Fibroblast of skin of right biceps (primary cell): ENCODE results near the gene ANKRD44.
"Not testable (repeated sequence)": the region's sequence is repeated elsewhere in the genome, so short reads cannot be mapped to it uniquely, and the experiment has no call there.

ENCODE experiments used
- DNase-seq: peaks from one replicate; pipeline ENCODE4 v3.0.0-alpha.2; 2013

The ANKRD44 gene

GRCh38 chr2:197256547-197257170, 53.9 kb downstream of the ANKRD44 start:
- DNase-seq = no peak

- DNase-seq = no peak
These were observed 54.6 kb downstream of the ANKRD44 start for GRCh38 chr2:197256021-197256420.

GRCh38 chr2:197255543-197255942, 55.0 kb downstream of the ANKRD44 start:
- peak; percentile 75 for DNase-seq

- DNase-seq = peak; percentile 31
These were observed 55.6 kb downstream of the ANKRD44 start for GRCh38 chr2:197254776-197255530.

DNA sequence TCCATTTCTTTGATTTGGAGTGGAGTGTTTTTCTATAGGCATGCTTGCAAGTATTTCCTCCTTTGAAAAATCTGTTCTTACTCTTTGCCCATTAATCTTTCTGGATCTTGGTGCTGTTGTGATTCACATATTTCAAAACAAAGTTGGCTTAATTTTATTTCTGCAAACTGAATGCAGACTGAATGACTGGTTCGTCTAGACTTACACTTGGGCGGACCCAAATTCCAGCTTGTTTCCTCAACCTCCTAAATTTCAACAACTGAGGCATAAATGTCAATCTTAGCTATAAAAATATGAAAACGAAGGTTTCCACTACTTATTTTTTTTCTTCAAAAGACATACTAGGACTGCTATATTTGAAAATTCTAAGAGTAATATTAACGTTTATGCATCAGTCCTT, 59.0 kb downstream of the ANKRD44 start:
- DNase-seq = peak; percentile 62

GRCh38 chr2:197251163-197251562, 59.4 kb downstream of the ANKRD44 start:
- DNase-seq = no peak

DNA sequence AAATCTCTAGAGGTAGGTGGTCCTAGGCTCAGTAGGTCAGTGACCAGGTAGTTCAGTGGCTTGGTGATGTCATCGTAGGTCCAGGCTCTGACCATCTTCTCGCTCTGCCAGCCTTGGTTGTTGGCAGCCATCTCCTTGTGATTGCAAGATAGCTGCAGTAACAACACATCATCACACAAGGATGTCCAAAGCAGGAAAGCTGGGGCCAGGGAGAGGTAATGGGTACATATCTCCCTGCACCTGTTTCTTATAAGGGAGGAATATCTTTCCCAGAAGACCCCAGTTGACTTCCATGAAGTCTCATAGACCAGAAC, 60.5 kb downstream of the ANKRD44 start:
- no peak for DNase-seq

- no peak for DNase-seq
These were observed 61.0 kb downstream of the ANKRD44 start for GRCh38 chr2:197249381-197250083.

GRCh38 chr2:197248623-197249022, 62.0 kb downstream of the ANKRD44 start:
- peak; percentile 72 for DNase-seq

DNA sequence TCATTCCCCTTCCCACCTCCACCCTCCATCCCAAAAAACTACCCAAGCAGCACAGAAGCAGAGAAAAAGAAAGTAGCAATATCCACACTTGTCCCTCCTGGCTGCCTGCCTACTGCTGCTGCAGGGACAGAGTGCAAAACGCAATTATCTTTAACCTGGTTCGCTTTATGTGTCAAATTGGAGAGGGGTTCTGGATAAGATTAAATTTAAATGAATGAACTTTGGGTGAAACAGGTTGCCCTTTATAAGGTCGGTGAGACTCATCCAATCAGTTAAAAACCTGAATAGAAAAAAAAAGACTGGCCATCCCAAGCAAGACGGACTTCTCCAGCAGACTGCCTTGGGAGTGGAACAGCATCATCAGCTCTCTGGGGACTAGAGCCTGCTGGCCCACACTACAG, 62.6 kb downstream of the ANKRD44 start:
- DNase-seq = no peak

DNA sequence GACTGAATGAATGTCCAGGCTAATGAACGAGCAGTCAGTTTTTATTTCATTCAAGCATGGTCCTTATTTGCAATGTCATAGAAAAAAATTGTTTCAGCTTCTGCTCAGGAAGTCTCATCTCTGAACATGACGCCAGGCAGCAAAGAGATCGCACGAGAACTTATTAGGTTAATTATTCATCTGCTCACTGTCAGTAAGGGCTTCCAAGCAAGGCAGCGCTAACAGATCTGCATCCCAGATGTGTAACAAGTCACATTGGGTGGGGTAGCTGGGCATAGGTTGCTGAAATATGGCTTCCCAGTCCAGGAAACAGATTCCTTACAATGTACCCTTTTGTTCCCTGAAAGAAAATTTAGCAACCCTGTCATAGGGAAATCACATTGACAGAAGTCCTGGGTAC, 63.5 kb downstream of the ANKRD44 start:
- peak; percentile 12 for DNase-seq

DNA sequence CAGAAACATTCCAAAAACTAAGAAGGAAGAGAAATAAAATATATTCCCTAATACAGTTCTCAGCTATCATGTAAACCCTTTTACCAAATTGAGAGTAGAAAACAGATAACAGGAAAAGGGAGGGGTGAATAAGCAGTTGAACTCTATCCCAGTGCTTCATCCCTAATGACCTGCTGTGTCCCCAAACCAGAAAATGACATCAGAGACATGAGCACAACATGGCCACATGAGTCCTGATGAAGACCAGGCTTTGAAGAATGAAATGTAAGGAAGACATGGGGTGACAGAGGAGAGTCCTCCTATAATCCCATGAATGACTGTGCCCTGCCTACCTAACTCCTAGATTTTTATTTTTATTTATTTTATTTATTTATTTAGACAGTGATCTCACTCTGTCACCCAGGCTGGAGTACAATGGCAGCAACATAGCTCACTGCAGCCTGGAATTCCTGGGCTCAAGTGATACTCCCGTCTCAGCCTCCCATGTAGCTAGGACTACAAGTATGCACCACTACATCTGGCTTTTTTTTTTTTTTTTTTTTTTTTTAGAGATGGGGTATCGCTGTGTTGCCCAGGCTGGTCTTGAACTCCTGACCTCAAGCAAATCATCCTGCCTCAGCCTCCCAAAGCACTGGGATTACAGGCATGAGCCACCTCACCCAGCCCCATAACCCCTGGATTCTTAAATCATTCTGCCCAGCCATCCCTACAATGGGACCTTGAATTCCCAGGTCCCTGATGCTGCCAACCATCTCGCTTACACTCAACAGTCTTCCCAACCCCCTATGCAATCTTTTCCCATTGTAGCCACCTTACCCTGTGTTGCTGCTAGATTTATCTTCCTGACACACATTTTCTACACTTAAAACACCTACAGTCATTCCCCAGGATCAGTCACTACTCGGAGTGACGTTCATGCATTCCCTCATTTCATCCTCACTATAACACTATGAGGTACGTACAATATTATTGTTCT, 64.5 kb downstream of the ANKRD44 start:
- DNase-seq = no peak

DNA sequence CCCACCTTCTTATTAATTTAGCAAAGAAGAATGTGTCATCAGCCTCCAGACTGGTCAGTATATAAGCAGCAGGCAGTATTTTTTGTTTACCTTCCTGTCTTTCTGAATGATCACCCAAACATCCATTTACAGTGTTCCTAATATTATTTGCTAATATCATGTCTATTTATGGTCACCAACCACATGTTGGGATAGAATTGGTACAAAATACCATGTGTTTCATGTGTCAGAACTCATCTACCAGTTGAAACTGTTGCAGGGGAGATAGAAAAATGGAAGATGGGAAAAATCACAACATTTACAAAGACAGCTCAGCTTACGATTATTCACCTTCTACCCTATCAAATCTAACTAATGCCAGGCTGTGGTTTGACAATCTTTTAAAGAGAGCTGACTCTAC, 66.2 kb downstream of the ANKRD44 start:
- no peak for DNase-seq

DNA sequence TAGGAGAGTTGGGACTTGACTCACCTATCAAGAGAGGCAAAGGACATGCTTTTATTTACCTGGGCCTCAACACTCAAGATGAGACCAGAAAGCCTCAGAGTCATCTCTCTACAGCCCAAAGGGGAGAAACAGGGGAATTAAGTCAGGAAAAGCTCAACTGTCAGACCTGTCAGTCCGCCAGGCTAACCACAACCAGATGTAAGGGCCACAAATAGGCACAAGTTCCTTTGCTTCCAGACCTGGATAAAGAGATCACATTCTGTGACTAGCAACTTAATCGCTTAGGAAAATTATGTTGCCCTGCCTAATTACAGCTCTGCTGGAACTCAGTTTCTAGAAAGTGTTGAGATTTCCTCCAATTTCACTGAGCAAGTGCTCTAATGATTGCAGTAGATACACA, 67.9 kb downstream of the ANKRD44 start:
- DNase-seq = no peak

- DNase-seq = no peak
These were observed 69.0 kb downstream of the ANKRD44 start for GRCh38 chr2:197241596-197241995.

DNA sequence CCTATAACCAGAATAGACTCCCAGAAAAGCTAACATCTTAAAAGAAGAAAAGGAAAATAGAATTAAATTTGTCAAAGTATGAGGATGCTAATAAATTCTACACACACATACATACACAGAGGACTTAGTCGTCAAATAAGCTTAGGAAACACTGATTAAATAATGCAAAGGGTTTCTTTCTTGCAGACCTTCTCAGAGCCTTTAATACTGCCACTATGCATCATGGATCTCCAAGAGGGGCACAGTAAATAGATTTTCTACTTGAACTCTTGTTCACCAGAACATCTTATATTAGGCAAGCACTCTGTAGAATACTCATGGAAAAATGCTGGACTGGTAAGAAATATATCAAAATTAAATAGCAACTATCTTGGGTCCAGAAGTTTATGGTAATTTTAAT, 69.4 kb downstream of the ANKRD44 start:
- no peak for DNase-seq

GRCh38 chr2:197240421-197241041, 70.0 kb downstream of the ANKRD44 start:
- no peak for DNase-seq

DNA sequence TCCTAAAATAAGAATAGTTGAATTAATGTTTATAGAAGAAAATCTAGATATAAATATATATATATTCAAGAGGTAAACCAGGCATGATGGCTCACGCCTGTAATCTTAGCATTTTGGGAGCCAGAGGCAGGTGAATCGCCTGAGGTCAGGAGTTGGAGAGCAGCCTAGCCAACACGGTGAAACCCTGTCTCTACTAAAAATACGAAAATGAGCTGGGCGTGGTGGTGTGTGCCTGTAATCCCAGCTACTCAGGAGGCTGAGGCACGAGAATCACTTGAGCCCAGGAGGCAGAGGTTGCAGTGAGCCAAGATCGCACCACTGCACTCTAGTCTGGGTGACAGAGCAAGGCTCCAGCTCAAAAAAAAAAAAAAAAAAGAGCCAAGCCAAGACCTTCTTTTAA, 70.6 kb downstream of the ANKRD44 start:
- not testable (repeated sequence) for DNase-seq

DNA sequence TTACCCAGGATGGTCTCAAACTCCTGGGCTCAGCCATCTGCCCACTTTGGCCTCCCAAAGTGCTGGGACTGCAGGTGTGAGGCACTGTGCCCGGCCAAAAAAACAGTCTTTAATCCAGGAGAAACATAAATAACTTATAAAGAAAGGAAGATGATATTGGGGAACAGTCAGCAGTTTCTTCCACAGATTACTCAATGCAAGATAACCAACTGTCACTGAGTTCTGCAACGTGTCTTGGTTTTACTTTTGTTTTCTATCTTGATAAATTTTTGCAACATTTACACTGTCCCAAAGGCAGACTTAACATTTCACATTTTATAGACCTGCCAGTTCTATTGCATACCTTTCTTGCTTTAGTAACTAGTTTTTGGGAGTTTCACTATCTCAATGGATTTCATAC, 71.1 kb downstream of the ANKRD44 start:
- DNase-seq = no peak

DNA sequence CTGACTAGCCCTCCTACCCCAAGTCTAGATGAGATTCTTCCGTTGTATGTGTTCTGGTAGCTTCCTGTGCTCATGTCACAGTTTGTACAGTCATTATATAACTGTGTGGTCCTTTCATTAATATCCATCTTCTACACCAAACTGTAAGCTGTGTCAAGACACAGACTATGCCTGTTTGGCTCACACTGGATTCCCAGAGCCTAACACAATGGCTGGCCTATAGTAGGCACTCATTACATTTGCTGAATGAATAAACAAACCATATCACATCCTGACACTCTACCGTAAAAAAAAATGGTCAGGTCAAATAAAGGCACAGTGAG, 72.6 kb downstream of the ANKRD44 start:
- no peak for DNase-seq

DNA sequence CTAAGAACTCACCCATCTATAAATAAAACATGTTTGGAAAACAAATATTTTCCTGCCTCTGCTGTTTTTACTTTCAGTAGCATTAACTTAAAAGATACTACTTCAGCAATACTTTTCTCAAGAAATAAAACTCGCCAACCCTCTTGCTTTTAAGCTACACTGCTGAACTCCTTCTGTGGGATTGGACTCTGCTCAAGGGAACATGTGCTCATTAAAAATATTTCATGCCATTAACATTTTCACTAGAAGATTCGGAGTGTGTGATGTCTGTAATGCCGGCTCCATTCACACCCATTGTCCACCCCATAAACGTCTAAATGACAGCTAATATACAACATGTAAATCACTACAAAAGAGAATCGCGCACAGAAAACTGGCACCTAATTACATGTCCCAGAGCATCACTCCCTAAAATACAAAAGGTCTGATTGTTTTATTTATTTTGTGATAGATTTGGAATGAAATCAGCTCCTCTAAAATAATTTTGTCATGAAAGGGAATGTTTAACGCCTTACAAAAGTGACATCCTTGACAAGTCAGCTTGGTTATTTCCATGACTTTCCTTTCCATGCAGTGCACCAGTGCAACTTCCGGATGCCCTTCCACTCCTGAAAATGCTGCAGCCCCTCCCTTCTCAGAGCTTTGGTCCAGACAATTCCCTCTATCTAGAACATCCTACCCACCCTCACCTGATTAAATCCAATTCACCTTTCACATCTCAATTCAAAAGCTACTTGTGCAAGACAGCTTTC, 73.1 kb downstream of the ANKRD44 start:
- DNase-seq = no peak

GRCh38 chr2:197236816-197237215, 73.8 kb downstream of the ANKRD44 start:
- DNase-seq = no peak
